ENCODE measurements around the gene SPEG. TPM values are rescaled to one million over a fixed set of nuclear protein-coding genes. Genes with fewer than 3 reads are reported as not detected.

The SPEG gene
- total and polyA plus RNA-seq, 2 of the 13 experiments (the other 11 are each of a cell fraction or from before 2014, with no cell fraction given): 0.18 to 0.24 TPM

DNA sequence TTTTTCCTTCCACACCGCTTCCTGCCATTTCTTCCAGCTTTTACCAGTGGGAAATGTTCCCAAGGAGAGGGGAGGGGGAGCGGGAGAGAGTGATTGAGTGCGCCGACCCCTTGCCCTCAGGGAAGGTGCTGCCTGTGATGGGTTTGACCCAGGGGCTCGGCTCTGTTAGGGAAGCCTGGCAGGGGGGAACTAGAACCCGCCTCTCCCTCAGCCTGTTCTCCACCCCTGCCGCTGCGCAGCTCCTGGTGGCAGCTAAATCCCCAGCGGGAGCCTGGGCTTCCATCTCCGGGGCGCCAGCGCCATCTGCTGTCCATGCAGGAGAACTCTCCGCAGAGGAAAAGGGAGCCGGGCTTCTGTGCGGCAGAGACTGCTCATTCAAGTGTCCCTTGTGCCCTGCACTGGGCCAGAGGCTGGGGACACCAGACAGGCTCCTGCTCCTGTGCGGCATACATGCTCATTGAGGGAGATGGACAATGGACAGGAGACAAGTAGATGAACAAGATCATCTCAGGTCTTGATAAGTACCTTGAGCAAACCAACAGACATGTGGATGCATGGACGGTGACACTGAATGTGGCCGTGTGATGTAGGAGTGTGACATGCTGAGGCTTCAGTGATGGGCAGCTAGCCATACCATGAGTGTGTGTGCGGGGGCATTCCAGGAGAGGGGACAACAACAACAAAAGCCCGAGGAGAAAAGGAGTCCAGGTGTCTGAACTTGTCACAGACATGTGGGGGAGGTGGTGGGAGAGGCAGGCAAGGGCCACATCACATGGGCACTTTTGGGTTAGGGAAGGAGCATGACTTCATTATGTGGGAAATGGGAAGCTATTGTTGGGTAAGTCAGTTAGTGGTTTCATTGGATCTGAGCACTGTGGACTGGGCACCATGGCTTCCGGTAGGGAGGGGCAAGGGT lies 95.7 kb downstream of the SPEG start (continued):
- TF ChIP-seq DNMT3B (CRISPR knock-in tag; conservative IDR thresholded peaks at IDR 0.05): no peak
- peak; percentile 58; the same call in 1 of the 2 replicates for TF ChIP-seq AHR (CRISPR knock-in tag; IDR thresholded peaks at IDR 0.05)
- TF ChIP-seq, protein P1, sequence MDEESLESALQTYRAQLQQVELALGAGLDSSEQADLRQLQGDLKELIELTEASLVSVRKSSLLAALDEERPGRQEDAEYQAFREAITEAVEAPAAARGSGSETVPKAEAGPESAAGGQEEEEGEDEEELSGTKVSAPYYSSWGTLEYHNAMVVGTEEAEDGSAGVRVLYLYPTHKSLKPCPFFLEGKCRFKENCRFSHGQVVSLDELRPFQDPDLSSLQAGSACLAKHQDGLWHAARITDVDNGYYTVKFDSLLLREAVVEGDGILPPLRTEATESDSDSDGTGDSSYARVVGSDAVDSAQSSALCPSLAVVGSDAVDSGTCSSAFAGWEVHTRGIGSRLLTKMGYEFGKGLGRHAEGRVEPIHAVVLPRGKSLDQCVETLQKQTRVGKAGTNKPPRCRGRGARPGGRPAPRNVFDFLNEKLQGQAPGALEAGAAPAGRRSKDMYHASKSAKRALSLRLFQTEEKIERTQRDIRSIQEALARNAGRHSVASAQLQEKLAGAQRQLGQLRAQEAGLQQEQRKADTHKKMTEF (CRISPR knock-in tag; IDR thresholded peaks at IDR 0.05): no peak
- no peak for TF ChIP-seq LCORL (IDR thresholded peaks at IDR 0.05)
- TF ChIP-seq LCORL (CRISPR knock-in tag; IDR thresholded peaks at IDR 0.05): peak; percentile 75
- TF ChIP-seq, protein P2, sequence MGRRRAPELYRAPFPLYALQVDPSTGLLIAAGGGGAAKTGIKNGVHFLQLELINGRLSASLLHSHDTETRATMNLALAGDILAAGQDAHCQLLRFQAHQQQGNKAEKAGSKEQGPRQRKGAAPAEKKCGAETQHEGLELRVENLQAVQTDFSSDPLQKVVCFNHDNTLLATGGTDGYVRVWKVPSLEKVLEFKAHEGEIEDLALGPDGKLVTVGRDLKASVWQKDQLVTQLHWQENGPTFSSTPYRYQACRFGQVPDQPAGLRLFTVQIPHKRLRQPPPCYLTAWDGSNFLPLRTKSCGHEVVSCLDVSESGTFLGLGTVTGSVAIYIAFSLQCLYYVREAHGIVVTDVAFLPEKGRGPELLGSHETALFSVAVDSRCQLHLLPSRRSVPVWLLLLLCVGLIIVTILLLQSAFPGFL (CRISPR knock-in tag; IDR thresholded peaks at IDR 0.05): no peak
- TF ChIP-seq ZNF225 (CRISPR knock-in tag; IDR thresholded peaks at IDR 0.05): 0 out of 2 replicates have a peak, but pooled peaks have one; percentile 50
- TF ChIP-seq ZNF678 (CRISPR knock-in tag; IDR thresholded peaks at IDR 0.05): no peak
- TF ChIP-seq, protein P3, sequence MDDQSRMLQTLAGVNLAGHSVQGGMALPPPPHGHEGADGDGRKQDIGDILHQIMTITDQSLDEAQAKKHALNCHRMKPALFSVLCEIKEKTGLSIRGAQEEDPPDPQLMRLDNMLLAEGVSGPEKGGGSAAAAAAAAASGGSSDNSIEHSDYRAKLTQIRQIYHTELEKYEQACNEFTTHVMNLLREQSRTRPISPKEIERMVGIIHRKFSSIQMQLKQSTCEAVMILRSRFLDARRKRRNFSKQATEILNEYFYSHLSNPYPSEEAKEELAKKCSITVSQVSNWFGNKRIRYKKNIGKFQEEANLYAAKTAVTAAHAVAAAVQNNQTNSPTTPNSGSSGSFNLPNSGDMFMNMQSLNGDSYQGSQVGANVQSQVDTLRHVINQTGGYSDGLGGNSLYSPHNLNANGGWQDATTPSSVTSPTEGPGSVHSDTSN (CRISPR knock-in tag; IDR thresholded peaks at IDR 0.05; ENCODE audit: borderline replicate concordance): no peak
- TF ChIP-seq, protein P4, sequence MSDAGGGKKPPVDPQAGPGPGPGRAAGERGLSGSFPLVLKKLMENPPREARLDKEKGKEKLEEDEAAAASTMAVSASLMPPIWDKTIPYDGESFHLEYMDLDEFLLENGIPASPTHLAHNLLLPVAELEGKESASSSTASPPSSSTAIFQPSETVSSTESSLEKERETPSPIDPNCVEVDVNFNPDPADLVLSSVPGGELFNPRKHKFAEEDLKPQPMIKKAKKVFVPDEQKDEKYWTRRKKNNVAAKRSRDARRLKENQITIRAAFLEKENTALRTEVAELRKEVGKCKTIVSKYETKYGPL (CRISPR knock-in tag; IDR thresholded peaks at IDR 0.05): no peak
- TF ChIP-seq, protein P5, sequence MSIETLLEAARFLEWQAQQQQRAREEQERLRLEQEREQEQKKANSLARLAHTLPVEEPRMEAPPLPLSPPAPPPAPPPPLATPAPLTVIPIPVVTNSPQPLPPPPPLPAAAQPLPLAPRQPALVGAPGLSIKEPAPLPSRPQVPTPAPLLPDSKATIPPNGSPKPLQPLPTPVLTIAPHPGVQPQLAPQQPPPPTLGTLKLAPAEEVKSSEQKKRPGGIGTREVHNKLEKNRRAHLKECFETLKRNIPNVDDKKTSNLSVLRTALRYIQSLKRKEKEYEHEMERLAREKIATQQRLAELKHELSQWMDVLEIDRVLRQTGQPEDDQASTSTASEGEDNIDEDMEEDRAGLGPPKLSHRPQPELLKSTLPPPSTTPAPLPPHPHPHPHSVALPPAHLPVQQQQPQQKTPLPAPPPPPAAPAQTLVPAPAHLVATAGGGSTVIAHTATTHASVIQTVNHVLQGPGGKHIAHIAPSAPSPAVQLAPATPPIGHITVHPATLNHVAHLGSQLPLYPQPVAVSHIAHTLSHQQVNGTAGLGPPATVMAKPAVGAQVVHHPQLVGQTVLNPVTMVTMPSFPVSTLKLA (IDR thresholded peaks at IDR 0.05): no peak
- no peak for TF ChIP-seq ZBTB1 (CRISPR knock-in tag; IDR thresholded peaks at IDR 0.05; ENCODE audit: borderline replicate concordance)
- TF ChIP-seq CHD2 (IDR thresholded peaks at IDR 0.05; ENCODE audit: low read depth, low read length): no peak
- TF ChIP-seq STAG1 (CRISPR knock-in tag; IDR thresholded peaks at IDR 0.05): peak; percentile 99
- no peak for TF ChIP-seq ZNF562 (CRISPR knock-in tag; IDR thresholded peaks at IDR 0.05; ENCODE audit: borderline replicate concordance)
- peak; percentile 54 for TF ChIP-seq YY1 (IDR thresholded peaks at IDR 0.05; ENCODE audit: insufficient read depth, insufficient replicate concordance, low read depth, low read length)
- TF ChIP-seq, protein P6, sequence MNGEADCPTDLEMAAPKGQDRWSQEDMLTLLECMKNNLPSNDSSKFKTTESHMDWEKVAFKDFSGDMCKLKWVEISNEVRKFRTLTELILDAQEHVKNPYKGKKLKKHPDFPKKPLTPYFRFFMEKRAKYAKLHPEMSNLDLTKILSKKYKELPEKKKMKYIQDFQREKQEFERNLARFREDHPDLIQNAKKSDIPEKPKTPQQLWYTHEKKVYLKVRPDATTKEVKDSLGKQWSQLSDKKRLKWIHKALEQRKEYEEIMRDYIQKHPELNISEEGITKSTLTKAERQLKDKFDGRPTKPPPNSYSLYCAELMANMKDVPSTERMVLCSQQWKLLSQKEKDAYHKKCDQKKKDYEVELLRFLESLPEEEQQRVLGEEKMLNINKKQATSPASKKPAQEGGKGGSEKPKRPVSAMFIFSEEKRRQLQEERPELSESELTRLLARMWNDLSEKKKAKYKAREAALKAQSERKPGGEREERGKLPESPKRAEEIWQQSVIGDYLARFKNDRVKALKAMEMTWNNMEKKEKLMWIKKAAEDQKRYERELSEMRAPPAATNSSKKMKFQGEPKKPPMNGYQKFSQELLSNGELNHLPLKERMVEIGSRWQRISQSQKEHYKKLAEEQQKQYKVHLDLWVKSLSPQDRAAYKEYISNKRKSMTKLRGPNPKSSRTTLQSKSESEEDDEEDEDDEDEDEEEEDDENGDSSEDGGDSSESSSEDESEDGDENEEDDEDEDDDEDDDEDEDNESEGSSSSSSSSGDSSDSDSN (CRISPR knock-in tag; IDR thresholded peaks at IDR 0.05): no peak; the same call in 1 of the 2 replicates
- TF ChIP-seq NFRKB (IDR thresholded peaks at IDR 0.05): no peak
- TF ChIP-seq ZKSCAN5 (CRISPR knock-in tag; IDR thresholded peaks at IDR 0.05): no peak
- no peak for TF ChIP-seq MAFK (conservative IDR thresholded peaks at IDR 0.05 in 1 of 2, IDR thresholded peaks at IDR 0.05 in 1 of 2; ENCODE audit: low read length in 2 of 2)
- no peak for TF ChIP-seq IKZF4 (CRISPR knock-in tag; IDR thresholded peaks at IDR 0.05; ENCODE audit: borderline replicate concordance, low read depth, not compliant biosample characterization)
